ENCODE measurements around the gene CES3.
A peak's percentile ranks its signal among the peaks of the same experiment; 100 is the strongest.

The CES3 gene

GRCh38 chr16:66975302-66975893 is 14.3 kb downstream of the CES3 start:
- no peak for DNase-seq (ENCODE audit: extremely low read depth, low read depth)
- TF ChIP-seq CTCF (IDR thresholded peaks at IDR 0.05; ENCODE audit: low read depth, low read length), result no peak

- TF ChIP-seq CTCF (IDR thresholded peaks at IDR 0.05; ENCODE audit: low read depth, low read length), result no peak
- DNase-seq (ENCODE audit: extremely low read depth, low read depth), result no peak
Measured at GRCh38 chr16:66976746-66977145, 15.7 kb downstream of the CES3 start.

DNA sequence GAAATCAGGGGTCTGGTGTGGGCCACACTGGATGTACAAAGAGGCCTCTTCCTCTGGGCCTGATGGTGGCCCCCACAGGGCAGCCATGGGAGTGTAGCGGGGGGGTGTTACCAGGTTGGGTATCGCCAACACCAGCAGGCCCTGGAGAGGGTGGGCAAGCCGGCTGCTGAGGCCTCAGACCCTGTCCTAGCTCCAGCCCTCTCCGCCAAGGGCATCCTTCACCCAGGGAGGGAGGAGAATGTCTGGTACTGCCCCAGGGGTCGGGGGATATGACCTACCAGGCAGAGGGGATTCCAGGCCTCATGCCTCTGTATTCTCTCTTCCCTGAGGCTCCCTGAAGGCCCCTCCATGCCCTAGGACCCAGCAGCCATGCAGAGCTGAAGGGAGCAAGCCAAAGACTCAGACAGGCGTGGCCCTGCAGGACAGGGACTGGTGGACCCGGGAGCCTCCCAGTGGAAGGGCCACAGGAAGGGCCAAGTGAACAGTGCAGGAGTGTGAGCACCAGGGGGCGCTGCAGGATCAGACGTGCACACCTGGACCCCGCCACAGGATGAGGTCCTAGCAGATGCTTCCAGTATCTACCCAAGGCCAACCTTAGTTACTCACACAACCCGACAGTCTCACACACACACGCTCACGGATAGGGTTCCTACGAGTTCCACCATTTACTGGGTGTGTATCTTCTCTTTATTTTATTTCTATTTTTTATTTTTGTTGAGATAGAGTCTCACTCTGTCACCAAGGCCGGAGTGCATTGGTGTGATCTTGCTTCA is 16.5 kb downstream of the CES3 start:
- peak; percentile 56 for DNase-seq (ENCODE audit: extremely low read depth, low read depth)
- TF ChIP-seq CTCF (IDR thresholded peaks at IDR 0.05; ENCODE audit: low read depth, low read length), result peak; percentile 88

DNA sequence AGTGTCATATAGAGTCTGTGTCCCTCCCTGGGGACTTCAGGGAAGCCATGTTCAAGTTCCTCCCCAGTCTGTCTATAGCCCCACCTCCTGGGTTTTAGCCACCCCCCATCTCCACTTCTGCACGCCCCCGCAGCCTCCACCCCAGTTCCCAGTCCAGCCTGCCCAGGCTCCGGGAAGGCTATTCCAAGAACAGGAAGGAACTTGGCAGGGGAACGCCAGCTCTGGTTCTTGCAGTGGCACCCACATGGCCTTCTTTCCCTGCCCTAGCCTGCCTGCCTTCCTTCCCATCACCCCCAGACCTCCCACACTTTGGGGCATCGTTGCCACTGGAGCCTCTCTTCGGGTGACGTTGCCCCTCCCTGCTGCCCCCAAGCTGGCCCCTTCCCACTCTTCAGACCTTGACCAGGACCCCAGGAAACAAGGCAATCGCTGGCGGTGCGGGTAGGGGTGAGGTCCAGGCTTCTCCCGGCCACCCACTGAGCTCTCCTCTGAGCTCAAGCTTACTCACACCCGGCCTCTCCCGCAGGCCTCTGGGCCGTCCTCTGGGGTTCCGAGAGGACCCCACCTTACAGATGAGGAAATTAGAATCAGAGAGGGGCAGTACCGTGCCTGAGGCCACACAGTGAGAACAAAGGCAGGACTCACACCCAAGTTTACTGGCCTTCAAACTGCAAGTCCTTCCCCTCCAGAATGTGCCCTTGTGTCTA is 18.1 kb downstream of the CES3 start:
- TF ChIP-seq CTCF (IDR thresholded peaks at IDR 0.05; ENCODE audit: low read depth, low read length), result no peak

DNA sequence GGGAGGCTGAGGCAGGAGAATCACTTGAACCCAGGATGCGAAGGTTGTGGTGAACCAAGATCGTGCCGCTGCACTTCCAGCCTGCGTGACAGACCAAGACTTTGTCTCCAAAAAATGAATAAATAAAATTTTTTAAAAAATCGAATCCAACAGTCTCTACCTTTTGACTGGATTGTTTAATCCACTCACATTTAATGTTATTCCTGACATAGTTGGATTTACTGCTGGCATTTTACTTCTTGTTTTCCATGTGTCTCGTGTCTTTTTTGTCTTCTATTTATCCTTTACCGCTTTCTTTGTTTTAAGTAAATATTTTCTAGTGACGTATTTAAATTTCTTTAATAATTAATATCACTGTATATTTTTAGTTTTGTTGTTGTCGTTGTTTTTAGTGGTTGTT is 22.0 kb downstream of the CES3 start:
- no peak for TF ChIP-seq CTCF (IDR thresholded peaks at IDR 0.05; ENCODE audit: low read depth, low read length)
- no peak for DNase-seq (ENCODE audit: extremely low read depth, low read depth)

More for the DNA sequence above, 18.1 kb downstream of the CES3 start:
- no peak for DNase-seq (ENCODE audit: extremely low read depth, low read depth)

DNA sequence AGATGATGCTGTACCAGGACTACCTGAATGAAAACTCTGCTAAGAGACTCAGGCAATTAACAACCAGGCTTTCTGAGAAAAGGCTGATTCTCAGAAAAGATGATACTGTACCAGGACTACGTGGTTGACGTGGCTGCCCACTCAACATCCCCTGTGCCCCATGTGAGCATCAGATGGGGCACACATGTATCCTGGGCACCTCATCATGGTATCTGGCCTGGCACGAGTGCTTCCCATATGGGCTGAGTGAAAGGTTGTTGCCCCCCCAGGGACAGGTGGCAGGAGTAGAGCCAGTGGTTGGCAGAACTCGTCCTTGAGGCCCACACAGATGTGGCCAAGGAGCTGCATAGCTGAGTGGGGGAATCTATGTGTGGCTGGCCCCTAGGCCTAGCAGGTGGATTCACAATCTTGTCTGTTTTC is 23.8 kb downstream of the CES3 start:
- no peak for DNase-seq (ENCODE audit: extremely low read depth, low read depth)
- TF ChIP-seq CTCF (IDR thresholded peaks at IDR 0.05; ENCODE audit: low read depth, low read length), result no peak

GRCh38 chr16:66986559-66986958 is 25.5 kb downstream of the CES3 start:
- TF ChIP-seq CTCF (IDR thresholded peaks at IDR 0.05; ENCODE audit: low read depth, low read length), result no peak
- DNase-seq (ENCODE audit: extremely low read depth, low read depth), result no peak
